K562 (cell line): Measurements from ENCODE around the gene EHD3. TPM values are rescaled to one million over a fixed set of nuclear protein-coding genes. Genes with fewer than 3 reads are reported as not detected.

Experiments used
- ATAC-seq: fragments of 200-7000 bp; cut with Tn5 transposase; 3 replicates; pipeline ENCODE4 v1.9.1; 2020; ENCODE audit warnings: moderate library complexity
- BruUV-seq: library from RNA; stranded (reverse); fragments of 400-500 nt; replicated peaks from 2 replicates; lab custom pipeline; 2021; lab: Mats Ljungman, UMichigan
- CTCF ChIA-PET: fragments of 300-600 bp; formaldehyde crosslinking; extraction: SDS; loops from one replicate; lab custom pipeline; 2021; ENCODE audit warnings: low intra/inter-chr PET ratio; lab: Yijun Ruan, JAX
- POLR2A ChIA-PET: fragments of 300-600, 350-650 bp; sonication (Branson Sonifier 250); formaldehyde crosslinking; extraction: SDS; loops from one replicate; lab custom pipeline; 2021; ENCODE audit warnings: antibody characterized with exemption, inconsistent platforms; lab: Yijun Ruan, JAX
- DNase-seq, 4 experiments: peaks; one replicate each; pipeline versions ENCODE4 v3.0.0 to v3.0.0-alpha.2; 2011 to 2018; ENCODE audit warnings: low spot score in 3 of 4, mixed read lengths in 3 of 4; ENCODE audit errors: extremely low read depth in 1 of 4
- FAIRE-seq: peaks from 2 replicates; lab custom pipeline; 2011; peaks lifted over from hg19 to GRCh38; lab: Jason Lieb, UNC
- H2AFZ ChIP-seq: 2 replicates; pipeline ENCODE4 v1.6.0; 2011; ENCODE audit warnings: low read depth, low read length, control low read depth, inconsistent platforms
- H3K27ac ChIP-seq: fragments of 200-600 bp; 3 replicates; pipeline ENCODE4 v1.8.0; 2011; ENCODE audit warnings: low read depth, mild to moderate bottlenecking, control low read depth, inconsistent platforms, low read length, moderate library complexity, mixed read lengths; ENCODE audit errors: extremely low read depth
- H3K27me3 ChIP-seq, 2 experiments: fragments of 300-600 bp in 1 of 2; 2 replicates in 1 of 2; 3 replicates in 1 of 2; pipeline versions ENCODE4 v1.6.0 to v1.8.0; 2011; ENCODE audit warnings: inconsistent platforms in 2 of 2, low read length in 2 of 2, mild to moderate bottlenecking in 1 of 2, mixed read lengths in 1 of 2, moderate library complexity in 1 of 2; ENCODE audit not compliant: control insufficient read depth in 2 of 2, insufficient read depth in 2 of 2
- H3K36me3 ChIP-seq: fragments of 300-600 bp; 3 replicates; pipeline ENCODE4 v1.8.0; 2011; ENCODE audit warnings: mild to moderate bottlenecking, low read length, inconsistent platforms; ENCODE audit not compliant: control insufficient read depth, insufficient read depth
- H3K4me1 ChIP-seq, 2 experiments: fragments of 200-600 bp in 1 of 2; replicated peaks in 1 of 2; 2 replicates in 1 of 2; 3 replicates in 1 of 2; pipeline versions ENCODE4 v1.5.1 to v1.8.0; 2011; ENCODE audit warnings: inconsistent platforms in 2 of 2, low read length in 2 of 2, mild to moderate bottlenecking in 1 of 2, mixed read lengths in 1 of 2, moderate library complexity in 1 of 2; ENCODE audit not compliant: control insufficient read depth in 2 of 2, insufficient read depth in 2 of 2
- H3K4me2 ChIP-seq: 2 replicates; pipeline ENCODE4 v1.6.1; 2011; ENCODE audit warnings: low read length, control low read depth, inconsistent platforms, mixed read lengths; ENCODE audit not compliant: insufficient read depth
- H3K4me3 ChIP-seq: fragments of 200-600 bp; sonication (generic), shearing (Covaris generic); 2 replicates; pipeline ENCODE4 v1.5.1; 2016; ENCODE audit warnings: control low read depth, inconsistent platforms
- H3K79me2 ChIP-seq: fragments of 200-600 bp; 3 replicates; pipeline ENCODE4 v1.8.0; 2011; ENCODE audit warnings: low read length, inconsistent platforms; ENCODE audit not compliant: control insufficient read depth, insufficient read depth
- H3K9ac ChIP-seq, 2 experiments: 2 replicates each; pipeline versions ENCODE4 v1.6.0 to v1.6.1; 2011; ENCODE audit warnings: low read depth in 2 of 2, low read length in 2 of 2, control low read depth in 1 of 2, inconsistent platforms in 1 of 2, mild to moderate bottlenecking in 1 of 2, mixed read lengths in 1 of 2; ENCODE audit not compliant: insufficient read depth in 1 of 2
- H3K9me1 ChIP-seq: one replicate; pipeline ENCODE4 v1.6.0; 2011; ENCODE audit warnings: inconsistent platforms, mild to moderate bottlenecking, low read length, moderate library complexity; ENCODE audit not compliant: control insufficient read depth, insufficient read depth
- H3K9me3 ChIP-seq: replicated peaks from 2 replicates; pipeline ENCODE4 v1.5.1; 2011; ENCODE audit warnings: low read depth, low read length, inconsistent platforms; ENCODE audit not compliant: control insufficient read depth, insufficient read depth
- H4K20me1 ChIP-seq: replicated peaks from 2 replicates; pipeline ENCODE4 v1.6.1; 2011; ENCODE audit warnings: low read length, inconsistent platforms, mixed read lengths; ENCODE audit not compliant: control insufficient read depth, insufficient read depth
- CREBBP ChIP-seq: IDR thresholded peaks from one replicate; pipeline ENCODE4 v1.6.1; 2012; ENCODE audit warnings: low read depth, mild to moderate bottlenecking, control low read depth, inconsistent platforms, low read length
- GATAD2B ChIP-seq: fragments of 450-650 bp; IDR thresholded peaks from 2 replicates; pipeline ENCODE4 v1.6.1; 2017; ENCODE audit warnings: mild to moderate bottlenecking, borderline replicate concordance
- NUFIP1 ChIP-seq: fragments of 450-650 bp; IDR thresholded peaks from 2 replicates; pipeline ENCODE4 v1.6.1; 2018; ENCODE audit not compliant: partially characterized antibody
- PTBP1 ChIP-seq: fragments of 200-400 bp; formaldehyde crosslinking; IDR thresholded peaks from 2 replicates; pipeline ENCODE4 v1.6.1; 2017; ENCODE audit warnings: low read depth, low read length
- RBBP5 ChIP-seq: fragments of 200-600 bp; sonication (generic); IDR thresholded peaks from 2 replicates; pipeline ENCODE4 v1.6.1; 2012; ENCODE audit warnings: borderline replicate concordance, mild to moderate bottlenecking, low read length, control low read depth, inconsistent platforms; ENCODE audit not compliant: insufficient read depth, poor library complexity, severe bottlenecking
- ZNF766 ChIP-seq: fragments of 200-800 bp; sonication (Bioruptor generic); conservative IDR thresholded peaks from 2 replicates; pipeline ENCODE4 v1.6.1; 2016; ENCODE audit warnings: missing genetic modification characterization, missing compliant biosample characterization
- WGBS: fragments of 100-300 bp; shearing (Covaris generic); methylation state at CpG from one replicate; pipeline ENCODE4 v1.1.6; 2016; ENCODE audit warnings: low coverage, mixed read lengths; ENCODE audit not compliant: insufficient coverage; ENCODE audit errors: missing lambda C conversion rate; 5-methylcytosine and 5-hydroxymethylcytosine counted together
- in situ Hi-C: fragments of 300-500 bp; cut with MboI; formaldehyde crosslinking; loops from 4 replicates; pipeline ENCODE4 v1.15.0; 2018; ENCODE audit warnings: inconsistent platforms, mixed read lengths
- intact Hi-C: fragments of 100-400 bp; cut with micrococcal nuclease; formaldehyde crosslinking; loops from 2 replicates; pipeline ENCODE4 v1.14.2; 2022
- polyA plus RNA-seq, 8 experiments: library from polyadenylated mRNA; depleted of rRNA in 4 of 8; stranded (reverse) in 5 of 8; unstranded in 3 of 8; fragments of >200 nt; fragmentation: Nextera tagmentation in 2 of 8; fragmentation: Illumina TruSeq in 1 of 8; extraction: Ambion mirVana in 2 of 8; extraction: Trizol in 1 of 8; gene quantifications; 2 replicates each; pipeline versions ENCODE4 v1.2.1 to v1.2.3, GENCODE V29; 2011 to 2014; ENCODE audit warnings: inconsistent platforms in 1 of 8, missing spikeins in 1 of 8
- total RNA-seq, 7 experiments: library from RNA; depleted of rRNA in 6 of 7; stranded (reverse); fragments of >200 nt in 6 of 7; fragmentation: Illumina TruSeq in 2 of 7; extraction: Trizol in 2 of 7; gene quantifications; 2 replicates each; pipeline versions ENCODE4 v1.2.1 to v1.2.3, GENCODE V29; 2011 to 2021; ENCODE audit warnings: low replicate concordance in 1 of 7
- TF ChIP-seq, protein P1 (sequence below), 3 experiments: fragments of 200-800 bp in 1 of 3; fragments of 250-450 bp in 1 of 3; fragments of 450-650 bp in 1 of 3; sonication (Bioruptor Pico) in 1 of 3; sonication (Bioruptor generic) in 1 of 3; formaldehyde crosslinking in 1 of 3; IDR thresholded peaks; 2 replicates each; pipeline versions ENCODE4 v1.6.1 to v1.8.0; 2016 to 2022; ENCODE audit warnings: mild to moderate bottlenecking in 2 of 3, missing genetic modification characterization in 2 of 3, missing compliant biosample characterization in 1 of 3, moderate library complexity in 1 of 3
- TF ChIP-seq, protein P2 (sequence below): fragments of 250-450 bp; sonication (Bioruptor Pico); IDR thresholded peaks from 2 replicates; pipeline ENCODE4 v1.5.0; 2020; ENCODE audit warnings: mild to moderate bottlenecking, borderline replicate concordance

Gene EHD3
- total and polyA plus RNA-seq, 9 of the 15 experiments (the other 6 are each of a cell fraction or from before 2014, with no cell fraction given): under 0.01 to 0.04 (median 0.03) TPM; not detected in 3

DNA sequence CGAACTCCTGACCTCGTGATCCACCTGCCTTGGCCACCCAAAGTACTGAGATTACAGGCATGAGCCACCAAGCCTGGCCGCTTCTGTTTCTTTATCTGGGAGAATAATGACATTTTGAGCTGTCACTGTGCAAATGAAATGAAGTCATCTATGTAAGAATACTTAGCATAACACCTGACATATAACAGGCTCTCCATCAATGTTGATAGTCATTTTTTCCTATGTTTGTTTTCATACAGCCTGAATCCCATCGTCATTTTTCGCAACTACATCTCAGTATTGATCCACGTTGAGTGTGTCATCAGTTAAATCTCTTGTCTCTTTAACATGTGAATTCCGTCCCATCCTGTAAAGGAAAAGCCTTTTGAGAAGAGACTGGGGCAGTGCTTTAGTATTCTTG lies 10.2 kb upstream of the EHD3 start (continued):
- TF ChIP-seq, protein P1, sequence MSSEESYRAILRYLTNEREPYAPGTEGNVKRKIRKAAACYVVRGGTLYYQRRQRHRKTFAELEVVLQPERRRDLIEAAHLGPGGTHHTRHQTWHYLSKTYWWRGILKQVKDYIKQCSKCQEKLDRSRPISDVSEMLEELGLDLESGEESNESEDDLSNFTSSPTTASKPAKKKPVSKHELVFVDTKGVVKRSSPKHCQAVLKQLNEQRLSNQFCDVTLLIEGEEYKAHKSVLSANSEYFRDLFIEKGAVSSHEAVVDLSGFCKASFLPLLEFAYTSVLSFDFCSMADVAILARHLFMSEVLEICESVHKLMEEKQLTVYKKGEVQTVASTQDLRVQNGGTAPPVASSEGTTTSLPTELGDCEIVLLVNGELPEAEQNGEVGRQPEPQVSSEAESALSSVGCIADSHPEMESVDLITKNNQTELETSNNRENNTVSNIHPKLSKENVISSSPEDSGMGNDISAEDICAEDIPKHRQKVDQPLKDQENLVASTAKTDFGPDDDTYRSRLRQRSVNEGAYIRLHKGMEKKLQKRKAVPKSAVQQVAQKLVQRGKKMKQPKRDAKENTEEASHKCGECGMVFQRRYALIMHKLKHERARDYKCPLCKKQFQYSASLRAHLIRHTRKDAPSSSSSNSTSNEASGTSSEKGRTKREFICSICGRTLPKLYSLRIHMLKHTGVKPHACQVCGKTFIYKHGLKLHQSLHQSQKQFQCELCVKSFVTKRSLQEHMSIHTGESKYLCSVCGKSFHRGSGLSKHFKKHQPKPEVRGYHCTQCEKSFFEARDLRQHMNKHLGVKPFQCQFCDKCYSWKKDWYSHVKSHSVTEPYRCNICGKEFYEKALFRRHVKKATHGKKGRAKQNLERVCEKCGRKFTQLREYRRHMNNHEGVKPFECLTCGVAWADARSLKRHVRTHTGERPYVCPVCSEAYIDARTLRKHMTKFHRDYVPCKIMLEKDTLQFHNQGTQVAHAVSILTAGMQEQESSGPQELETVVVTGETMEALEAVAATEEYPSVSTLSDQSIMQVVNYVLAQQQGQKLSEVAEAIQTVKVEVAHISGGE (CRISPR knock-in tag; IDR thresholded peaks at IDR 0.05): no peak

DNA sequence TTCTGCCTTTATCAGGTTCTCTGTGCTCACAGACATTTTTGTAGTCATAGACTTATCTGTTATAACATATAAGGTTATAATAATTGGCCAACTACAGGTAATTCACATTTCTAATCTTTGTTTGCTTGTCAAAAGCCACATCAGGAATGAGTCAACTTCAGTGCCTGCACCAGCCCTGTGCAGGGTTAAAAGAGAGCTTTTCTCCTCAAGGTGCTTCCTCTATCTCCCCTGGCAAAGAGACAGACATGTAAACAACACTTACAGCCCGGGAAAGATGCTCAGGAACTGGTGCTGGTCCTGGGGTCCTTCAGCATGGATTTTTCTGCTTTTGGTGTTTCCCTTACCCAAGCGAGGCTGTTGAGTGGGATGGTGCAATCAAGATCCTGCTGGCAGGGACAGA lies 7.7 kb upstream of the EHD3 start:
- no TSS peak for BruUV-seq
- DNase-seq: no peak
- ChIA-PET POLR2A (no interaction called here), CTCF (no interaction called here)
- Histone ChIP-seq H3K79me2 (no peaks in the 10 kb centered on the region), H3K4me2 (no peak overlapping the region), H4K20me1 (no peaks in the 10 kb centered on the region), H3K9ac (no peak overlapping the region), H3K9me1 (no peaks in the 10 kb centered on the region), H3K27me3 (peaks cover 0 to 10% of the 10 kb centered on the region in 2 experiments; a peak in 2 of 5 replicates), H3K36me3 (no peaks in the 10 kb centered on the region), H2AFZ (no peak overlapping the region), H3K9me3 (no peaks in the 10 kb centered on the region), H3K27ac (no peak overlapping the region), H3K4me1 (no peaks in the 10 kb centered on the region), H3K4me3 (no peak overlapping the region)
- no peak for FAIRE-seq
- in situ Hi-C loops (no loop called here), intact Hi-C loops (no loop called here)
- no peak for ATAC-seq
- WGBS: 0% methylated on average over 2 of the region's 2 CpGs
- TF ChIP-seq, protein P2, sequence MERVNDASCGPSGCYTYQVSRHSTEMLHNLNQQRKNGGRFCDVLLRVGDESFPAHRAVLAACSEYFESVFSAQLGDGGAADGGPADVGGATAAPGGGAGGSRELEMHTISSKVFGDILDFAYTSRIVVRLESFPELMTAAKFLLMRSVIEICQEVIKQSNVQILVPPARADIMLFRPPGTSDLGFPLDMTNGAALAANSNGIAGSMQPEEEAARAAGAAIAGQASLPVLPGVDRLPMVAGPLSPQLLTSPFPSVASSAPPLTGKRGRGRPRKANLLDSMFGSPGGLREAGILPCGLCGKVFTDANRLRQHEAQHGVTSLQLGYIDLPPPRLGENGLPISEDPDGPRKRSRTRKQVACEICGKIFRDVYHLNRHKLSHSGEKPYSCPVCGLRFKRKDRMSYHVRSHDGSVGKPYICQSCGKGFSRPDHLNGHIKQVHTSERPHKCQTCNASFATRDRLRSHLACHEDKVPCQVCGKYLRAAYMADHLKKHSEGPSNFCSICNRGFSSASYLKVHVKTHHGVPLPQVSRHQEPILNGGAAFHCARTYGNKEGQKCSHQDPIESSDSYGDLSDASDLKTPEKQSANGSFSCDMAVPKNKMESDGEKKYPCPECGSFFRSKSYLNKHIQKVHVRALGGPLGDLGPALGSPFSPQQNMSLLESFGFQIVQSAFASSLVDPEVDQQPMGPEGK (CRISPR knock-in tag): no peak
- TF ChIP-seq GATAD2B (no peak), CREBBP (no peak), NUFIP1 (no peak), PTBP1 (no peak), ZNF766 (CRISPR knock-in tag) (no peak), RBBP5 (no peak)
